Adrenal gland (tissue), 5 donors: ENCODE data around the gene RAB14.

Source experiments
- POLR2A ChIP-seq, 2 donors: fragments of 450-650 bp; IDR thresholded peaks; one replicate each; pipeline ENCODE4 v1.6.1; 2017; ENCODE audit warnings: antibody characterized with exemption in 2 of 2, mild to moderate bottlenecking in 2 of 2, moderate library complexity in 1 of 2
- TF ChIP-seq, protein P1 (sequence below), 6 experiments: fragments of 450-650 bp in 4 of 6; fragments of 200-600 bp in 2 of 6; sonication (generic) in 1 of 6; IDR thresholded peaks; 1 replicate in 5 of 6; 2 replicates in 1 of 6; pipeline versions ENCODE4 v1.5.1 to v1.8.0; 2016 to 2021; ENCODE audit warnings: antibody characterized with exemption in 6 of 6, mild to moderate bottlenecking in 2 of 6, moderate library complexity in 1 of 6
- donor health status: DM: no; HTN: no; CAD: no.

DNA sequence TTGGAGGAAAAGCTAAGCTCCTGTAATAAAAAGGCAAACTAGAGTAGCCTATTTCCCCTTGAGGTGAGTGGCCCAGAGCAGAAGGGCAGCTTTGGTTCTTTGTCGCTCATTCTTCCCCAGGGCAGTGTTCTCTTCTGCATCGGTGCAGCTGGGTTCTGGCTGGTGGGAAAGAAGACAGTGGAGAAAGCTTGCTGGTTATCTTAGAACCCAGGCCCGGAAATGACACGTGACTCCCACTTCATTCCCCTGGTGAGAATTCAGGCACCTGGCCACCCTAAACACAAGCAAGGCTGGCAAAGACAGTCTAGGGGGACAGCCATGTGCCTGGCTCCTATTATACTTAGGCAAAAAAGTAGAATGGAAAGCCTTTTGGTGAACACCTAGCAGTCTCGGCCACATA, 33.8 kb upstream of the RAB14 start:
- TF ChIP-seq, protein P1, sequence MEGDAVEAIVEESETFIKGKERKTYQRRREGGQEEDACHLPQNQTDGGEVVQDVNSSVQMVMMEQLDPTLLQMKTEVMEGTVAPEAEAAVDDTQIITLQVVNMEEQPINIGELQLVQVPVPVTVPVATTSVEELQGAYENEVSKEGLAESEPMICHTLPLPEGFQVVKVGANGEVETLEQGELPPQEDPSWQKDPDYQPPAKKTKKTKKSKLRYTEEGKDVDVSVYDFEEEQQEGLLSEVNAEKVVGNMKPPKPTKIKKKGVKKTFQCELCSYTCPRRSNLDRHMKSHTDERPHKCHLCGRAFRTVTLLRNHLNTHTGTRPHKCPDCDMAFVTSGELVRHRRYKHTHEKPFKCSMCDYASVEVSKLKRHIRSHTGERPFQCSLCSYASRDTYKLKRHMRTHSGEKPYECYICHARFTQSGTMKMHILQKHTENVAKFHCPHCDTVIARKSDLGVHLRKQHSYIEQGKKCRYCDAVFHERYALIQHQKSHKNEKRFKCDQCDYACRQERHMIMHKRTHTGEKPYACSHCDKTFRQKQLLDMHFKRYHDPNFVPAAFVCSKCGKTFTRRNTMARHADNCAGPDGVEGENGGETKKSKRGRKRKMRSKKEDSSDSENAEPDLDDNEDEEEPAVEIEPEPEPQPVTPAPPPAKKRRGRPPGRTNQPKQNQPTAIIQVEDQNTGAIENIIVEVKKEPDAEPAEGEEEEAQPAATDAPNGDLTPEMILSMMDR (IDR thresholded peaks at IDR 0.05): no peak
- TF ChIP-seq POLR2A (IDR thresholded peaks at IDR 0.05): no peak
